ENCODE results near the gene A2ML1. TPM values are rescaled to one million over a fixed set of nuclear protein-coding genes. Genes with fewer than 3 reads are reported as not detected.

The A2ML1 gene
- total and polyA plus RNA-seq, 12 donors = 0.08 to 1.4 (median 0.14) TPM; not detected in 8

GRCh38 chr12:8906266-8907180 lies 84.1 kb downstream of the A2ML1 start:
- Histone ChIP-seq H3K36me3 (replicated peaks in 1 of 2) (no peaks in the 10 kb centered on the region), H3K9me3 (replicated peaks in 1 of 3) (no peaks in the 10 kb centered on the region), H3K4me1 (replicated peaks in 1 of 2) (no peaks in the 10 kb centered on the region), H3K27me3 (no peaks in the 10 kb centered on the region), H3K27ac (no peak overlapping the region), H3K4me3 (no peak overlapping the region)
- intact Hi-C loops (cut with DNase I) = no loop called here
- DNase-seq = no peak
- 77 to 87% (median 85%) methylated on average over 16 of the region's 16 CpGs for WGBS, 4 donors
- TF ChIP-seq POLR2A (IDR thresholded peaks at IDR 0.05) (no peak), CTCF (IDR thresholded peaks at IDR 0.05) (no peak)

GRCh38 chr12:8907513-8907912 lies 85.1 kb downstream of the A2ML1 start:
- Histone ChIP-seq H3K4me1 (replicated peaks in 1 of 2) (no peaks in the 10 kb centered on the region), H3K4me3 (no peak overlapping the region), H3K27ac (no peak overlapping the region), H3K9me3 (replicated peaks in 1 of 3) (no peaks in the 10 kb centered on the region), H3K36me3 (replicated peaks in 1 of 2) (no peaks in the 10 kb centered on the region), H3K27me3 (no peaks in the 10 kb centered on the region)
- 74 to 85% (median 84%) methylated on average over 3 of the region's 3 CpGs for WGBS, 4 donors
- no peak for DNase-seq
- intact Hi-C loops (cut with DNase I) = no loop called here
- no peak for TF ChIP-seq CTCF (IDR thresholded peaks at IDR 0.05)
- TF ChIP-seq POLR2A (IDR thresholded peaks at IDR 0.05) = no peak

GRCh38 chr12:8909752-8910151 lies 87.3 kb downstream of the A2ML1 start:
- Histone ChIP-seq H3K27ac (no peak overlapping the region), H3K36me3 (replicated peaks in 1 of 2) (no peaks in the 10 kb centered on the region), H3K4me1 (replicated peaks in 1 of 2) (peaks cover 0 to 13% of the 10 kb centered on the region in 2 donors), H3K4me3 (no peak overlapping the region), H3K9me3 (replicated peaks in 1 of 3) (no peaks in the 10 kb centered on the region), H3K27me3 (no peaks in the 10 kb centered on the region)
- no peak for TF ChIP-seq CTCF (IDR thresholded peaks at IDR 0.05)
- no peak for TF ChIP-seq POLR2A (IDR thresholded peaks at IDR 0.05)
- DNase-seq = no peak
- WGBS, 4 donors = 73 to 87% (median 84%) methylated on average over 5 of the region's 5 CpGs
- intact Hi-C loops (cut with DNase I) = no loop called here

GRCh38 chr12:8911606-8912268 lies 89.3 kb downstream of the A2ML1 start:
- no peak overlapping the region for H3K27ac ChIP-seq
- intact Hi-C loops (cut with DNase I) = no loop called here
- H3K36me3 ChIP-seq (replicated peaks in 1 of 2) = no peaks in the 10 kb centered on the region
- no peaks in the 10 kb centered on the region for H3K27me3 ChIP-seq
- no peak for TF ChIP-seq POLR2A (IDR thresholded peaks at IDR 0.05)
- no peak for TF ChIP-seq CTCF (IDR thresholded peaks at IDR 0.05)
- no peak overlapping the region for H3K4me3 ChIP-seq
- peaks cover 5 to 23% of the 10 kb centered on the region in 2 donors for H3K4me1 ChIP-seq (replicated peaks in 1 of 2)
- no peaks in the 10 kb centered on the region for H3K9me3 ChIP-seq (replicated peaks in 1 of 3)
- 71 to 76% (median 74%) methylated on average over 3 of the region's 3 CpGs for WGBS, 4 donors
- DNase-seq = no peak

Measured in adrenal gland (tissue), 12 donors.